HG03135 (cell line): ENCODE data around the gene MORC2.

Source experiments
- ATAC-seq: cut with Tn5 transposase; IDR thresholded peaks from one replicate; pipeline ENCODE4 v1.9.1; 2021; ENCODE audit warnings: mild to moderate bottlenecking, moderate library complexity; ENCODE audit not compliant: unreplicated experiment

MORC2 gene

DNA sequence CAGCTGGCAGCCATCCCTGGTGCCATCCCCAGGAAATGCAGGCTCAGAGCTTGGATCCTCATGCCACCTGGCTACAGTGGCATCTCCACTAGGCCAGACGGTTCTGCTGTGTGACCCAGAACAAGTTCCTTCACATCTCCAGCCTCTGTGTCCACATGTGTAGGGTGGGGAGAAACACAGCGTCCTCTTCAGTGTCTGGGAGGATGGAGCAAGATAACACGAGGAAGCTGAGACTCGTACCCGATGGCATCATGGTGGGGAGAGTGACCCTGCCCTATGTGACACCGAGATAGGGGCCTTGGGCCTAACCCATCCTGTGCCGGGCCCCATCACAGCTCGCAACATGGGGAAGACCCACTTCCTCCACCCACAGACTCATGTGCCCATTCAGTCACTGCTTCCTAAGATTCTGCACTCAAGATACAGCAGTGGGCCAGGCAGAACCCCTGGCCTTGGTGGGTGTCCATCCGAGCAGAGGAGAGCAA is 78.5 kb downstream of the MORC2 start:
- no peak for ATAC-seq

DNA sequence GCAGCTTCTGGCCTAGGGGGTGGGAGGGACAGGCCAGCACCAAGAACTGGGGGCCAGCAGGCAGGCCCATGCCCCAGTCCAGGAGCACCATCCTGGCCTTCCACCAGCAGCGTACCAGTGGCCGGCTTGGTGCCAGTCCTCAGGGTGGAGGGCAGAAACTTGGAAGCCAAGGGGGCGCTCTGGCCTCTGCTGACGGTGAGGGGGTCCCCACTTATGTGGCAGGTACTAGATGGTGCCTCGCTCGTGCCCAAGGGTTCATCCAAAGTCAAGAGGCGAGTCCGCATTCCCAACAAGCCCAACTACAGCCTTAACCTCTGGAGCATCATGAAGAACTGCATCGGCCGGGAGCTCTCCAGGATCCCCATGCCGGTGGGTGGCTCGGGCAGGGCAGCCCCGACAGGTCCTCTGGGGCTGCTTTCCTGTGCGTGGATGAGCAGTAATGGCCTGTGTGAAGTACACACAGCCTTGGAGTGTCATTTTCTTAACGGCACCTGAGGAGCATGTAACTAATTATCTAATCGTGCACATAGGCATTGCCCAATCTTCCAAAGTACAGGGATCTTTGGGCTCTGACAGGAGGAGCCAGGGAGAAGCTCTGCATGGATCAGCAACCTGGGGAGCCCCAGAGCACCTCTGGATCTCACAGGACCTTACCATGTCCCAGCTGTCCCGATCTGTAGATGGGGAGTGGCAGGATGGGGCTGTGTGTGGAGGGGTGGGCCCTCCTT is 79.1 kb downstream of the MORC2 start:
- ATAC-seq, result no peak

DNA sequence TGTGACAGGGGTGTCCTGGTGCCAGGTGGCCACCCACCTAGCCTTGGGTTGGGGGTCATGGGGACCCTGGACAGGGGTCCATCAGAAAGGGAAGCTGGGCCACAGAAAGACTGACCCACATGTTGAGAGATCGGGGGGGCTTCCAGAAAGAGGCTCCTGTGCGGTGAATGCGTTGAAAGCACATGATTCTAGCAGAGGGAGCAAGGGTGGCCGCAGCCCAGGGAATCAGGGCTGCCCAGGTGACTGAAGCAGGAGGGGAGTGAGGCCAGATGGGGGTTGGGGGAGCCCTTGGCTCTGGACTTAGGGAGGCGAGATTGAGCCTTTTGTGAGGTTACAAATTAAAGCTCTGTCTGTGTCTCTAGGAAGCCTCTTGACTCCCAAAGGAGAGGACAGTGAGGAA is 80.7 kb downstream of the MORC2 start:
- no peak for ATAC-seq

DNA sequence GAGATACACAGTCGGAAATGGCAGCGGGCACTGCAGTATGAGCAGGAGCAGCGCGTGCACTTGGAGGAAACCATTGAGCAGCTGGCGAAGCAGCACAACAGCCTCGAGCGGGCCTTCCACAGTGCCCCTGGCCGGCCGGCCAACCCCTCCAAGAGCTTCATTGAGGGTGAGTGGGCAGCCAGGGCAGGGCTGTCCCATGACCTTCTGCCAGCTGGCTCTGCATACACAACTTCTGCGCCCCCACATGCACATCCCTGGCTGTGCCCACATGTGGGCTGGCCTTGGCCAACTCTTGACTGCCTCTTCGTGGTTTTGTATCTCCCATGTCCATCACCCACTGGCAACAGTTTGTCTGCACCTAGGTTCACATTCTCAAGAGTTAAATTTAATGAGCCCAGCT is 81.1 kb downstream of the MORC2 start:
- no peak for ATAC-seq

DNA sequence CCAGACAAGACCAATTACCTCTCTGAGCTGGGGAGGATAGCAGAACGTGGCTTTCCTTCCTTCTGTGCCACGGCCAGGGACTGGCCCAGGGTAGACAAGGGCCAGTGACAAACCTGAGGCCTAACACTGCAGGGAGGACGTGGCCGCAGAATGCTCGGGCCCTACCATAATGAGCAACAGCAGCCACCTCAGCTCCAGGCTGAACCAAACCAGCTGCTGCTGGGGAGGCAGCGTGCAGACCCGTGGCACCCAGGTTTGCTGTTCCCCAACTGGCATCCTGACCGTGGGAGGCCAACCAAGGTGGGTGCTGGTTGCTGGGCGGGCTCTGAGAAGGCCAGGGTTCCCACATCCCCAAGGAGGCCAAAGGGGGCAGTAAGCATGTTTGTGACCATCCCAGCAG is 83.0 kb downstream of the MORC2 start:
- ATAC-seq, result no peak

DNA sequence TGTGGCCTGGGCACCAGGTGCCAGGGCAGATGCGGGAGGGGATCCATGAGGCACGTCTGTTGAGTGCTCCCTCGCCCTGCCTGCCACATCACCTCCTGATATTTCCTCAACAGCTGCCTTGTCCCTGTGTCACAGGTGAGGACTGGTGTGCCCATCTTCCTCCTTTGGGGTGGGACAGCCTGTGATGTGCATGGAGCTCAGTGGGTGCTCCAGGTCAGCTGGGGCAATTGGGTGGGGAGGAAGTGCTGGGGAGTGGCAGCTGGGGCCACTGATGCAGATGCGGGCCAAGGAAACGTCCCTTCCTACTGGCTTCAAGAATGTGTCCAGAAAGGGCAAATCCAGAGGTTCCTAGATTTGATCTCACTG is 83.6 kb downstream of the MORC2 start:
- ATAC-seq, result no peak

DNA sequence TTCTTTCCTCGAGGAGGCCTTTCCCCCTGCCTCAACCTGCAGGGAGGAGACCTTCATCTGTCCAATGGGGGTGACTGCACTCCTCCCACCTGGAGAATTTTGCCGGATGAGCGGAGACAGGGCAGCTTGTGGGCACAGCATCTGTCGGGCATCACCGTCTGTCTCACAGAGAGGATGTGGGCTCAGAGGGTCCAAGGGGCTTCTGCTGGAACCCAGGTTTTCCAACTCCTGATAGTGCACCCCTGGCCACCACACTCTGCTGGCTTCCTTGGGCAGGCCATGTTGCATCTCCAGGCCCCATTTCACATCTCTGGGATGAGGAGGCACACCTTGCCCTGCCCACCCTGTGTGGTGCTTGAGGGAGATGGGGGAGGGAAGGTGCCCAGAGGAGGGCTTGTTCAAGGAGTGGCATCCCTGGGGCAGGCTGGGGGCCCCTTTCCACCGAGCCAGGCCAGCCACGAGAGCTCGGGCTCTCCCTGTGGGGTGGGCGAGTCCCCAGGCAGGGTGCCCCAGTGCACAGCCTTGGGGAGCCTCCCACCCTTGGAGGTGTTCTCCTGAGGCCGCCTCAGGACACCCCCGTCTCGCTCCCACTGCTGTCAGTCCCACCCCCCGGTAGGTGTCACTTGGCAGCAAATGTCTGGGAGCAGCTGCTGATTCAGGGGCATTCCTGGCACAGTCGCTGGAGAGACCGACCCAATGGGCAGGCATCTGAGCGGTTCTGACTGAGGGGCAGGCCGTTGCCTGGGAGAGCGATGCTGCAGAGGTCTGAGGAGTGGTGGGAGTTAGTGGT is 84.2 kb downstream of the MORC2 start:
- no peak for ATAC-seq

DNA sequence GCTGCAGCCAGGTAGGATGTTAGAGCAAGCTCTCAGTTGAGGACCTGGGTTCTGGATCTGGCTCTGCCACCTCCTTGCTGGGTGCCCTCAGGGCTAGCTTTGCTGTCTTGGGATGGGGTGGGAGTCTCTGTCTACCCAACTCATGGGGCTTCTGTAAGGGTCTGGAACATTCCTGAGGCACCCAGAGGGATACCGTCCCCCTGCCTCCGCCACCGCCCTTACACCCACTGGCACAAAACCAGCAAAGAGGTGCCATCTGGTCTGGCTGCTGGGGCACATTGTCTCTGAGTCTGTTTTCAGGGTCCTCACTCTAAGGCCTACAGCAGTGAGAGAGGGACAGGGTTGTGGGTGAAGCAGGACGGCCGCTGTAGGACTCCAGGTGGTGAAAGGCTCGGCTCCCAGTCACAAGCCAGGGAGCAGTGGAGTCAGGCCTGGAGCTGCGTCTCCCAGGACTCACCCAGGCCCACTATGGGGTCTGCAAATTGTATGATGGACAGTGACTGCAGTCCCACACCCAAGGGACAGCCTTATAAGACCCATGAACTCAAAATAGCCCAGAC is 84.9 kb downstream of the MORC2 start:
- no peak for ATAC-seq

DNA sequence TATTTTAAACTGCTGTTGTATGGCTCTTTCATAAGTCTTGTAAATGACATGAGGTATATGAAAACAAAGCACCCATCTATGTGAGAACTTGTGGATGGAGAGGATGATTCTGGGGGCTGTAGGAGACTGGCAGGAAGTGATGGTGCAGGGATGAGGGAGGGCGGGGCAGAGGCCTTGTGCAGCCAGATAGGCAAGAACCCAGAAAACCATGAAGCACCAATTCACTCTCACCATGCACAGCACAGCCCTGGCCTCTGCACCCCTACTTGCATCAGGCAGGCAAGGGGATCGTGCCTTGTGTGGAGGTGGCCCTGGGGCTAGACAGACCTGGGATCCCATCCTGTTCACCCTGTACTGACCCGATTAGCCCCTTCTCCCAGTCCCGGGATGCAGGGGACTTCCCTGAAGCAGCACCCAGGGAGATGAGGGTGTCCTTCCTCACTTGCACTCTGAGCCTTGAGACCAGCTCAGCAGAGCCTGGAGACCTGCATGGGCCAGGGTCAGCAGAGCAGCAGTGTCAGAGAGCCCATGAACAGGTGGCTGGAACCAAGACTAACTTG is 85.5 kb downstream of the MORC2 start:
- ATAC-seq, result no peak

DNA sequence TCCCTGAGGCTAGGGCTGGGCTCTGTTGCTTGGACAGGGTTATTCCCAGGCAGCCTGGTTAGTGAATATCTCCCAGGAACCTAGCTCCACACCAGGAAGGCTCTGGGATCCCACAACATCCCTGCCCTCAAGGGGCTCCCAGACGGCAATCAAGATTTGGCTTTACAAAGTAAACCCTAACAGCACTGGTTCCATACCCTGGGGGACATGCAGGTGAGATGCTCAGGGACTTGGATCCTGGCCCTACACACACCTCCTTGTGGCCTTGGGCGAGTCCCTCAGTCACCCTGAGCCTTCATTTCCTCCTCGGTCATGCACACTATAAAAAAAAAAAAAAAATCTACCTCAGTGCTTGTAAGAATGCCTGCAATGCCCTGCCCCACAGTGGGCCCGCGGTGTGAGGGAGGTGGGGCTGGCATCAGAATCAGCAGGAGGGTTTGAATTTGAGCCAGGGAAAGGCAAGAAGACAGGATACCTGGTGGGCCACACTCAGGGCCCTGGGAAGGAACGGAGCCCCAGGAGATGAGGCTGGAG is 86.3 kb downstream of the MORC2 start:
- ATAC-seq, result no peak

DNA sequence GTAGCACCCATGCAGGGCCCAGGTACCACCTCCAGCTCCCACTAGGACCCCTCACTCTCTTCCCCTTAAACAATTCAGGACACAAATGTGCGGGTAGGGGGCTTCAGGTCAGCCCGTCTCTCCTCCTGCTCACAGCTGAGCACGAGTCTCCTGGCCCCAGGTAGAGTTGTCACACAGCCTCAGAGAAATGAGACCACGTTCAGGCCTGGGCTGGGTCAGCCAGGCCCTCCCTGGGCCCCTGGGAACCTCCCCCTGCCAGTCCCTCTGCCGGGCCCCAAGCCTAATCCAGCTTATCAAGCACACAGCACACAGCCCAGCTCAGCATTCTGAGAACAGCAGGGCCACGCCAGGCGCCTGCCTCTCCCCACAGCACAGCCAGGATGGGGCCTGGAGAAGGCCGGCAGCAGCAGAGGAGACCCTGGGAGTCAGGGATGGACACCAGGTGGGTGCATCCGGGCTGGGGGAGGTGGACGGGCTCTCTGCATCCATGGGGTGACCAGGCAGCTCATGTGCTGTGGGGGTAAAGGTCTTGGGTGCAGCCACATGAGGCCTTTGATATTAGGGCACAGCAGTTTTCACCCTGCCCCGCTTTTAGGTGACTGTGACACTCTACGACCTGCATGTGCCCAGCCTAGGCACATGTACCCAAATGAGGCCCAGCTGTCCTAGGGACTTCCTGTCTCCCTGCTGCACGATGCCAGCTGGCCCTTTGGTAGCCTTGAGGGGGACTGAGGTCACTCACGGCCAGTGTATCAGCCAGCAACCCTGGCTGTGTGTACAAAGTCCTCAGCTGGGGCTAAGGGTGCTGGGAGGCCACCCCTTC is 87.0 kb downstream of the MORC2 start:
- no peak for ATAC-seq

DNA sequence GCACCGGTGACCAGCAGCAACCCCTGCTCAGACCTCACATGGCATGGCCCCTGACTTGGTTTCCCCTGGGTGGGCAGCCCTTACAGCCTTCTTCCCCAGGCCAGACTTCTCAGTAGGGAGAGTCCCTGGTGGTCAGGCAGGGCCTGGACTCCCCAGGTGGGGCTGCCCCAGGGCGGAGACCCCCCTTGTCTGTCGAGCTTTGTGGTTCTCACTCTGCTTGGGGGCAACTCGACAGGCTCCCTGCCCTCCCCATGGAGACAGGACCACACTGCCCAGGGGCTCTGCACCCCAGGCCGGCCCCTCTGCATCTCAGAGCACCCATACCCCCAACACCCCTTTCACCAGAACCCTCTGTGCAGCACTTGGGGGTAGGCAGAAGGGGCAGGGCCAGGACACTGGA is 87.7 kb downstream of the MORC2 start:
- no peak for ATAC-seq

DNA sequence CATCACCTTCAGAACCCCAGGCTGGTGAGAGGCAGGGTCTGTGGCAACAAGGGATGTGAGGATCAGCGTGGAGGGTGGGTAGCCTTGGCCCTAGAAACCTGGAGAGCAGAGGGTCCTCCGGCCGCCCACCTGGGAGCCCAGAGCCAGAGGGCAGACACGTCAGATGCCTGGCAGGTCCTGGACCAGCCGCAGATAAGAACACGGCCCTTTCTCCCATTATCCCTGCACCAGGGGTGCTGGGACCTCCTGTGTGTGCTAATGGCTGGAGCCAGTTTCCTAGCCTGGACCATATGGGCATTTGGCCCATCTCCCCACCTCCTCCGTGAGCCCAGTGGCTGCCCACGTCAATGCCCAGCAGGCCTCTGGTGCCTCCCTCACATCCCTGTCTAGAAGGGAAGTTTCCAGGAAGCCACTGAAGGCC is 88.4 kb downstream of the MORC2 start:
- ATAC-seq, result no peak

DNA sequence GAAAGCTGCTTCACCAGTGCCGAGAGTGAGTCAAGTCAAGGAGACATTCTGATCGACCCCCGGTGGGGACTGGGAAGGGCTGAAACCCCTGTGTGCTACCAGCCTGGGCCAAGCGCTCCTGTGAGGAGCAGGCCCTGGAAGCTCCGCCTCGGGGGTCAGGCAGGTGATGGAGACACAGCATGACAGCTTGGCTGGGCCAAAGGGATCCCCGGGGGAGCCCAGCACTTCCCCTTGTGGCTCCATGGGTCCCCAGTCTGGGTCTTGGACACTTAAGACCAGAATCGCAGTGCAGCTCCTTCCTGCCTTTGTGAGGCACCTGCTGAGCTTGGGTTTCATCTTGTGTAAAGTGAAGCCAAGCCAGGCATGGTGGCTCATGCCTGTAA is 89.2 kb downstream of the MORC2 start:
- no peak for ATAC-seq

DNA sequence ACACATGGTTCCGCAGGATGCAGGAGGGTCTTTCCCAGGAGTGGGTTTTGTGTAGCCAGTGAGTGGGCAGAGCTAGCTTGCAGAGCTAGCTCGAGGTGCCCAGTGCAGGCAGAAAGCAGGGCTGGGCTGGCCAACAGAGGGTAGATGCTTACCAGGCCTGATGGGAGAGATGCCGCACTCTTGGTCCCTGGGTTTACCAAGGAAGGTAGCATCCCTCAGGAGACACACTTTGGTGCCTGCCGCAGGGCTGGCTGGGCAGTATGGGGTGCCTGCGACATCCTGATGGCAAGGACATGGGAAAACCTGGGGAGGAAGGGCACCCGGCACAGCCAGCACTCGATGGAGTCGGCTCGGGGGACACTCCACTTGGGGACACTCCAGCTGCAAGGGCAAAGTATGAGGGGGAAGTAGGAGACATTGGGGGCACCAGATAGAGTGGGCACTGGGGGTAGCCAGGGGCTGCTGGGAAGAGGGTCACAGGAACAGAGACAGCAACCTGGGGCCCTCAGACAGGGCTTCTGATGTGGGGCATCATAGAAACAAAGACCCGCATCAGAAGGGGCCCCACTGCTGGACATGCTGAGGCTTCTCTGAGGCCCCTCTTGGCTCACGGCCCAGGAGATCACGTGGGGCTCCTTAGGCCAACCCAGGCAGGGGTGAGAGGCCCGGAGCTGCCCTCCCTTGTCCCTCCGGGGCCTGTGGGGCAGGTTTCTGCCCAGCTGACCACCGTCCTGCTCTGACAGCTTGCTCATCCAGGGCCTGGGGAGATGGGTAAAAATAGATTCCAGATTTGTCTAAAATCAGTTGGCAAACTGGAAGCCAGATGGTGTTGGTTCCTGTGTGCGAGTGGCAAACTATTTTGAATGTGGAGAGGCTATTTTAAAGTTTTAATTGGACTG is 89.8 kb downstream of the MORC2 start:
- ATAC-seq, result no peak

DNA sequence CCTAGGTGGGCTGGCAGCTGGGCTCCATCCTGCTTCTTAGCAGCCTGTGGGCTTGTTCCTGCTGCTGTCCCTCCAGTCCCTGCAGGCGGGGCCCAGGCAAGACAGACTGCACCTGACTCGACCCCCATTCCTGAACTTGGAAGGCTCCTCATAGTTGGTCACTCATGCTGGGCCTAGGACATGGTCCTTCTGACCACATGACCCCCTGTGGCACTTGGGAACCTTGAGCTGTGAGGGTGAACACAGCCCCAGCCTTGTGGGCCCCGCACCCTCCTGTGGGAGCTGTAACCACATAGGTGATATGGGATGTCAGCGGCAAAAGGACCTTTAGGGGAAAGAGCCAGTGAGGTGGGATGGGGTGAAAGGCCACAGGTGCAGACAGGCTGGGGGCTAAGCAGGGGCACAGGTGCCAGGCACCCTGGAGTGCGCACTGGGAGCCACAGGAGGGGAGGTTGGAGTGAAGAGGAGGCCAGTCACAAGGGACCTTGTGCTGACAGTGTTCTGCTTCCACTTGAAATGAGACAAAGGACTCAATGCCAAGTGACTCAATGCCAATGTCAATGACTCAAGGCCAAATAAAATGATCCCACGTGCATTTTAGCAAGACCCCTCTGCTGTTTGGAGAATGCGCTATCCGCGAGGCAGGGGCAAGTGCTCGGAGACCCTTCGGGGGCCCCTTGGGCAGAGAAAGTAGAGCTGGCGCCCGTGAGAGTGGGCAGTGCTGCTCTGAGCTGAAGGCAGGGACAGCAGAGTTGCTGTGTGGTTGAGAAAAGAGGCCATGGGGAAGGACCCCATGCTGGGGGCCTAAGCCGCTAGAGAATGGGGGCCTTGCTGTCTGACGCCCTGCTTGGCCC is 90.7 kb downstream of the MORC2 start:
- no peak for ATAC-seq

DNA sequence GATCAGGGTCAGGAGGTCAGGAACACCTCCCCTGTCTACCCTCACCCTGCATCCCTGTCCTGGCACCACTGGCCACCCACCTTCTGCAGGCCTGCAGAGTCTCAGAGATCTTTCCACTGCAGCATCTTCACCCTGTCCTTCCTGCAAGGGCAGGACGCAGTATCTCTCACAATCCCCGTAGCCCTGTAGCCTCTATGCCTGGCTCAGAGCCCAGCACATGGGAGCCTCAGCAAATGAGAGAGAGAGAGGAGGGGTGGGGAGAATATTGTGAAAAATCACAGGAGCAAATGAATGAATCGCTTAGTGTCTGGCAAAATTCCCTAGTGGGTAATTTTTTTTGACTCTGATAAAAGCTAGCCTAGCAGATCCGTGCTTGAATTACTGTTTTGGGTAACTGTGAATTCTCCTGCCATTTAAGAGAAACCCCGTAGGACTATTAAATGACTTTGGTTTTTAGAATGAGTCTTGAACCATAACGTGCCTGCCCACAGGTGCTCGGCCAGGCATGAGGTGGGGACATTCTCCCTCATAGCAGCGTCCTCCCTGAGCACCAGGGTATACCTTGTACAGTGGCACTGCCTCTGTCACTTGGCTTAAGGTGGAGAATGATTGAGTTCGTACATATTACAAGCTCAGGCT is 91.5 kb downstream of the MORC2 start:
- no peak for ATAC-seq

DNA sequence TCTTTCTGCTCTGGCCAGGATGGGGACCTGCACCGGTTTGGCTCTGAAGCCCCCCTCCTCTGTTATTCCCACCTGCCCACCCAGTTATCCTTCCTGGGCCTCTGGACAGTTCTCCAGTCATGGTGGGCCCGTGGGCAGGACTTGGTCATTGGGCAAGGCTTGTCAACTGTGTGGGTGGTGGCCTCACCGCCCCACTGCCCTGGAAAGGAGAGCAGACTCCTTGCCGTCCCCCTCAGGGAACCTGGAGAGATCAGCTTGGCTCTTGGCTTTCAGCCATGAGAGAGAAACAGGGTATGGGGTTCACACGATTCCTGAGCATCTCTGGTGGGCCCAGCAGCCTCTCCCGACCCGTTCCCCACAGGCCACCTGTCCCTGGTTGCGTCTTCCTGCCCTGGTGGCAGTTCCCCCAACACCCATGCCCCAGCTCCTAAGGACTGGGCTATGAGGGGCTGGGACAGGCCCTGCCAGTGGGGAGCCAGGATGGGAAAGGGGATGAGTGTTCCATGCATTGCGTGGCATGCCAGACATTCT is 92.3 kb downstream of the MORC2 start:
- ATAC-seq, result no peak
